Mesothelial cell of epicardium (in vitro differentiated cells): ENCODE data around the gene PARD3. TPM values are rescaled to one million over a fixed set of nuclear protein-coding genes. Genes with fewer than 3 reads are reported as not detected.

Source experiments
- DNase-seq, 2 experiments: peaks; one replicate each; pipeline ENCODE4 v3.0.0; 2021; ENCODE audit warnings: low spot score in 2 of 2; ENCODE audit not compliant: unreplicated experiment in 2 of 2
- H3K27ac Mint-ChIP-seq: 2 replicates; pipeline ENCODE4 v1.8.0; 2021; ENCODE audit warnings: mixed read lengths
- H3K27me3 Mint-ChIP-seq: 2 replicates; pipeline ENCODE4 v1.8.0; 2021; ENCODE audit warnings: low read depth, mixed read lengths
- H3K36me3 Mint-ChIP-seq: 2 replicates; pipeline ENCODE4 v1.8.0; 2021; ENCODE audit warnings: mixed read lengths
- H3K4me1 Mint-ChIP-seq: 2 replicates; pipeline ENCODE4 v1.8.0; 2021; ENCODE audit warnings: mixed read lengths
- H3K4me3 Mint-ChIP-seq: 2 replicates; pipeline ENCODE4 v1.8.0; 2021; ENCODE audit warnings: mild to moderate bottlenecking, moderate library complexity, mixed read lengths
- H3K9me3 Mint-ChIP-seq: 2 replicates; pipeline ENCODE4 v1.8.0; 2021; ENCODE audit warnings: mixed read lengths
- CTCF ChIP-seq: fragments of 200-600 bp; sonication (generic); IDR thresholded peaks from one replicate; pipeline ENCODE4 v1.5.0; 2021; ENCODE audit warnings: antibody characterized with exemption; ENCODE audit not compliant: unreplicated experiment
- total RNA-seq: library from RNA; stranded (reverse); gene quantifications from 3 replicates; pipeline ENCODE4 v1.2.1, GENCODE V29; 2021

The PARD3 gene
- total RNA-seq, 1 donor from 2014 or later = 73.2 TPM

- H3K4me3 Mint-ChIP-seq = no peak overlapping the region
- H3K27ac Mint-ChIP-seq = peak overlapping the region; percentile 78
- H3K9me3 Mint-ChIP-seq = no peaks in the 10 kb centered on the region
- no peaks in the 10 kb centered on the region for H3K36me3 Mint-ChIP-seq
- no peaks in the 10 kb centered on the region for H3K27me3 Mint-ChIP-seq
- H3K4me1 Mint-ChIP-seq = peaks cover 55% of the 10 kb centered on the region
- DNase-seq = no peak
- no peak for TF ChIP-seq CTCF
Measured at GRCh38 chr10:34178756-34179155, 636.3 kb downstream of the PARD3 start.

- H3K4me3 Mint-ChIP-seq = no peak overlapping the region
- H3K4me1 Mint-ChIP-seq = peaks cover 50% of the 10 kb centered on the region
- DNase-seq = no peak
- H3K27ac Mint-ChIP-seq = peak overlapping the region; percentile 17
- TF ChIP-seq CTCF = no peak
- no peaks in the 10 kb centered on the region for H3K27me3 Mint-ChIP-seq
- no peaks in the 10 kb centered on the region for H3K9me3 Mint-ChIP-seq
- no peaks in the 10 kb centered on the region for H3K36me3 Mint-ChIP-seq
Measured at GRCh38 chr10:34178196-34178595, 636.9 kb downstream of the PARD3 start.

- Mint-ChIP-seq H3K36me3 (peaks cover 1% of the 10 kb centered on the region), H3K9me3 (no peaks in the 10 kb centered on the region), H3K27ac (no peak overlapping the region), H3K4me1 (peaks cover 46% of the 10 kb centered on the region), H3K4me3 (no peak overlapping the region), H3K27me3 (no peaks in the 10 kb centered on the region)
- DNase-seq = no peak
- no peak for TF ChIP-seq CTCF
Measured at GRCh38 chr10:34177445-34177844, 637.7 kb downstream of the PARD3 start.

- no peak for TF ChIP-seq CTCF
- H3K9me3 Mint-ChIP-seq = no peaks in the 10 kb centered on the region
- no peak overlapping the region for H3K27ac Mint-ChIP-seq
- H3K36me3 Mint-ChIP-seq = peaks cover 1% of the 10 kb centered on the region
- H3K4me1 Mint-ChIP-seq = peaks cover 41% of the 10 kb centered on the region
- no peak overlapping the region for H3K4me3 Mint-ChIP-seq
- H3K27me3 Mint-ChIP-seq = no peaks in the 10 kb centered on the region
- no peak for DNase-seq
Measured at GRCh38 chr10:34176351-34176750, 638.7 kb downstream of the PARD3 start.

- Mint-ChIP-seq H3K27ac (no peak overlapping the region), H3K36me3 (peaks cover 3% of the 10 kb centered on the region), H3K27me3 (no peaks in the 10 kb centered on the region), H3K4me1 (peaks cover 34% of the 10 kb centered on the region), H3K4me3 (no peak overlapping the region), H3K9me3 (no peaks in the 10 kb centered on the region)
- DNase-seq = no peak
- TF ChIP-seq CTCF = no peak
Measured at GRCh38 chr10:34175121-34175520, 640.0 kb downstream of the PARD3 start.

- DNase-seq = no peak
- H3K4me1 Mint-ChIP-seq = peaks cover 18% of the 10 kb centered on the region
- no peak overlapping the region for H3K4me3 Mint-ChIP-seq
- peaks cover 3% of the 10 kb centered on the region for H3K36me3 Mint-ChIP-seq
- no peak for TF ChIP-seq CTCF
- no peaks in the 10 kb centered on the region for H3K27me3 Mint-ChIP-seq
- H3K27ac Mint-ChIP-seq = no peak overlapping the region
- no peaks in the 10 kb centered on the region for H3K9me3 Mint-ChIP-seq
Measured at GRCh38 chr10:34172936-34173533, 642.1 kb downstream of the PARD3 start.
